ENCODE data around the gene QKI.

The QKI gene

DNA sequence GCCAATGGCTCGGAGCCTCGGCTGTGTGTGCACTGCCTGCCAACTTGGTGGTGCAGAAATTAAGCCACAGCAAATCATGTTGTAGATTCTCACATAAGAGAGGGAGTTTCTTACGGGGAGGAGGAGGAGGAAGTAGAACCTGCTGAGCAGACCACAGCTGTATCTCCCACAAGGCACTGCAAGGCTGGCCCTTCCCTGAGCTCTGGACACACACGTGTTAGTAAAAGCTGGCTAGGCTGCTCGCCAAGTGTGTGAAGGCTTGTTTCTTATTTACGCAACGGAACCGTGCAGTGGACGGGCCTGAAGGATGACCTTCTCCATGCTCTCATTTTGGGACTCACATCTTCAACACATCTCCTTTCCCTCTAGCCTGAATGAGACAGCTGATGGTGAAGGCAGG lies 15.7 kb upstream of the QKI start:
- no peaks in the 10 kb centered on the region for H3K36me3 ChIP-seq (ENCODE audit: control insufficient read depth, insufficient read depth, low read length)
- H3K27me3 ChIP-seq (replicated peaks; ENCODE audit: control insufficient read depth, insufficient read depth, low read length, poor library complexity, severe bottlenecking): no peaks in the 10 kb centered on the region
- H3K4me3 ChIP-seq (ENCODE audit: insufficient read depth, low read depth, low read length, poor library complexity, severe bottlenecking): no peak overlapping the region
- DNase-seq: no peak
- H3K9me3 ChIP-seq (ENCODE audit: control insufficient read depth, low read length): no peaks in the 10 kb centered on the region
- H3K27ac ChIP-seq (ENCODE audit: insufficient read depth, low read length, poor library complexity, severe bottlenecking): no peak overlapping the region
- H3K4me1 ChIP-seq (ENCODE audit: control insufficient read depth, insufficient read depth, low read length, poor library complexity, severe bottlenecking): no peaks in the 10 kb centered on the region

DNA sequence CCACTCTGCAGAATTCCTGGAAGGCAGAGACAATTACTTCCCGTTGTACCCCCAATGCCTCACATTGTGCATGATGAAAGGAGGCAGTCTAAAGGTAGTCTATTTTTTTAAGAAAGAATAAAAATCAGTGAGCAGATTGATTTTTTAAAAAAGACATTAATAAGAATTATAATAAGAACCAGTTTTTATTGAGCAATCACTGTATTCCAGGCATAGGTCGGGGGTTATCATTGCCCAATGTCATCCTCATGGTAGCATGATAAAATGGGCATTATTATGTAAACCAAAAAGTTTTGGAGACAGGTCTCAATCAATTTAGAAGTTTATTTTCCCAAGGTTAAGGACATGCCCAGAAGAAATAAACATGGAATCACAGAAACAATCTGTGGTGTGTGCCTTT lies 14.0 kb upstream of the QKI start:
- H3K4me1 ChIP-seq (ENCODE audit: control insufficient read depth, insufficient read depth, low read length, poor library complexity, severe bottlenecking): no peaks in the 10 kb centered on the region
- no peak for DNase-seq
- no peaks in the 10 kb centered on the region for H3K36me3 ChIP-seq (ENCODE audit: control insufficient read depth, insufficient read depth, low read length)
- no peak overlapping the region for H3K27ac ChIP-seq (ENCODE audit: insufficient read depth, low read length, poor library complexity, severe bottlenecking)
- no peaks in the 10 kb centered on the region for H3K9me3 ChIP-seq (ENCODE audit: control insufficient read depth, low read length)
- no peaks in the 10 kb centered on the region for H3K27me3 ChIP-seq (replicated peaks; ENCODE audit: control insufficient read depth, insufficient read depth, low read length, poor library complexity, severe bottlenecking)
- H3K4me3 ChIP-seq (ENCODE audit: insufficient read depth, low read depth, low read length, poor library complexity, severe bottlenecking): no peak overlapping the region

DNA sequence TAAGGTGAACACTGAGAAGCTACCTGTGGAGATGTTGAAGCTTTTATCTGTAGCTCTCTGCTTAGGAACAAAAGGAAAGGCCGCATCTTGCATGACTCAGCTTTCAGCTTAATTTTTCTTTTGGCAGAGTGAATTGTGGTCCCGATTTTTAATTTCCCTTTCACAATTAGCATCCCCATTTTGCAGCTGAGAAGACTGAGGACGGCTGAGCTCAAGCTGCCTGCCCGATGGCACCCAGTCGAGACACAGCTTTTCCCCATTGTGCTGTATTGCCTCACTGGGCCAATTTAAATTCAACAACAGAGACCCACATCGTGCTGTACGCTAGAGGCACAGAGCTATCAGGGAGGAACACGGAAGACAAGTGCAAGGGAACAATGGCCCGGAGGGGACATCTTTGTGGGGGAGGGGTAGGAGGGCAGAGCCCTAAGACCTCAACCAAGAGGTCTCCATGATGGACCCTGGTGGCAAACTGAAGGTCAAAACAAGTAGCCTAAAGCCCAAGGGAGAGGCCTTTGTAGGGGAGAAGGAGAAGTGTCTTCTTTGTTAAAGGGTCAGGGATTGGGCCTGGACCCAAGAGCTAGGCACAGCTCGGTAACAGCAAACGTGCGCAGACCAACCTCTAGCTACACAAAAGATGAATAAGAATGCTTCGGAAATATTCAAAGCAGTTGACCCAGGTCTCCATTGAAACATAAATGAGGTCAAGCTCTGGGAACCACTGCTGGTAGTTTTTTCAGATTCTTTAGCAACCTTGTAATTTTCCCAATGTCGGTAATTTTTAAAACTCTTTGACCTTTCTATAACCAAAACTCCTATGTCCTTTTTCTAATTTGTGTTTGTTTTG lies 13.3 kb upstream of the QKI start:
- Histone ChIP-seq H3K9me3 (ENCODE audit: control insufficient read depth, low read length) (no peaks in the 10 kb centered on the region), H3K27me3 (replicated peaks; ENCODE audit: control insufficient read depth, insufficient read depth, low read length, poor library complexity, severe bottlenecking) (no peaks in the 10 kb centered on the region), H3K4me3 (ENCODE audit: insufficient read depth, low read depth, low read length, poor library complexity, severe bottlenecking) (no peak overlapping the region), H3K36me3 (ENCODE audit: control insufficient read depth, insufficient read depth, low read length) (no peaks in the 10 kb centered on the region), H3K27ac (ENCODE audit: insufficient read depth, low read length, poor library complexity, severe bottlenecking) (no peak overlapping the region), H3K4me1 (ENCODE audit: control insufficient read depth, insufficient read depth, low read length, poor library complexity, severe bottlenecking) (no peaks in the 10 kb centered on the region)
- no peak for DNase-seq

DNA sequence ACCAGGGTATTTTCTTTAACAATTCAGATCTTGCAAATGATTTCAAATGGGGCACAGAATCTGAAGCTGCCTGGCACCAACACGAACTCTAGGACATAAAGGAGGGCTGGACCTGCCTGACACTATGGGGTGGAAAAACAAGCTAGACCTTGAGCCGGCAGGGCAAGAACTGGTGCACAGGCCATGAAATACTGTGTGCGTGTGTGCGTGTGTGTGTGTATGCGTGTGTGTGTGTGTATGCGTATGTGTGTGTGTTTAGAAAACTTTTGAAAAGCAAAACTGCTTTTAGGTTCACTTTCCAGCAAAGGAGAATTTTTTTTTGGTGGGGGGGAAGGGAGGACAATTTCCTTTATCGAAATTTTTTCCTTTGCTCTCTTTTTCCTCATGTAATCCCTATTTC lies 11.9 kb upstream of the QKI start:
- DNase-seq: no peak
- no peak overlapping the region for H3K4me3 ChIP-seq (ENCODE audit: insufficient read depth, low read depth, low read length, poor library complexity, severe bottlenecking)
- no peaks in the 10 kb centered on the region for H3K4me1 ChIP-seq (ENCODE audit: control insufficient read depth, insufficient read depth, low read length, poor library complexity, severe bottlenecking)
- no peak overlapping the region for H3K27ac ChIP-seq (ENCODE audit: insufficient read depth, low read length, poor library complexity, severe bottlenecking)
- no peaks in the 10 kb centered on the region for H3K27me3 ChIP-seq (replicated peaks; ENCODE audit: control insufficient read depth, insufficient read depth, low read length, poor library complexity, severe bottlenecking)
- no peaks in the 10 kb centered on the region for H3K36me3 ChIP-seq (ENCODE audit: control insufficient read depth, insufficient read depth, low read length)
- no peaks in the 10 kb centered on the region for H3K9me3 ChIP-seq (ENCODE audit: control insufficient read depth, low read length)

DNA sequence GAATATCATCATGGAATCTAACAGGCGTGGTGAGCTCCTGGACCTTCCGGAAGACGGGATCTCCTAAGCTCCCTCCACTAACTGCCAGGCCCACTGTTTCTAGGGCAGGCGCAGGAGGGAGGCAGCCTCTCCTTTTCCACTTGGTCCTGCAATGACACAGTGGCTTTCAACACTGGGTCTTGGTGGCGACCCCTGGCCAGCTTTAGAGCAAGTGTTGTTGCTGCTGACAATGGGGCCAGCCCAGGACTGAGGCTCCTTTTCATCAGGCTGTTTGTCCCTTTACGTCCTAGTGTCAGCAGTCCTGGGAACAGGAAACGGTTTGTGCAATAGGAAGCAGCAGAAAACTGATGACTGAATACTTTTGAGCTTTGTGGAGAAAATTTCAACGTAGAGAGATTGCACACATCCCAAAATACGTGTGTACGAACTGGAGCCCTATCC lies 9.7 kb upstream of the QKI start:
- Histone ChIP-seq H3K27ac (ENCODE audit: insufficient read depth, low read length, poor library complexity, severe bottlenecking) (no peak overlapping the region), H3K4me3 (ENCODE audit: insufficient read depth, low read depth, low read length, poor library complexity, severe bottlenecking) (no peak overlapping the region), H3K27me3 (replicated peaks; ENCODE audit: control insufficient read depth, insufficient read depth, low read length, poor library complexity, severe bottlenecking) (no peaks in the 10 kb centered on the region), H3K4me1 (ENCODE audit: control insufficient read depth, insufficient read depth, low read length, poor library complexity, severe bottlenecking) (no peaks in the 10 kb centered on the region), H3K36me3 (ENCODE audit: control insufficient read depth, insufficient read depth, low read length) (no peaks in the 10 kb centered on the region), H3K9me3 (ENCODE audit: control insufficient read depth, low read length) (no peaks in the 10 kb centered on the region)
- DNase-seq: no peak

DNA sequence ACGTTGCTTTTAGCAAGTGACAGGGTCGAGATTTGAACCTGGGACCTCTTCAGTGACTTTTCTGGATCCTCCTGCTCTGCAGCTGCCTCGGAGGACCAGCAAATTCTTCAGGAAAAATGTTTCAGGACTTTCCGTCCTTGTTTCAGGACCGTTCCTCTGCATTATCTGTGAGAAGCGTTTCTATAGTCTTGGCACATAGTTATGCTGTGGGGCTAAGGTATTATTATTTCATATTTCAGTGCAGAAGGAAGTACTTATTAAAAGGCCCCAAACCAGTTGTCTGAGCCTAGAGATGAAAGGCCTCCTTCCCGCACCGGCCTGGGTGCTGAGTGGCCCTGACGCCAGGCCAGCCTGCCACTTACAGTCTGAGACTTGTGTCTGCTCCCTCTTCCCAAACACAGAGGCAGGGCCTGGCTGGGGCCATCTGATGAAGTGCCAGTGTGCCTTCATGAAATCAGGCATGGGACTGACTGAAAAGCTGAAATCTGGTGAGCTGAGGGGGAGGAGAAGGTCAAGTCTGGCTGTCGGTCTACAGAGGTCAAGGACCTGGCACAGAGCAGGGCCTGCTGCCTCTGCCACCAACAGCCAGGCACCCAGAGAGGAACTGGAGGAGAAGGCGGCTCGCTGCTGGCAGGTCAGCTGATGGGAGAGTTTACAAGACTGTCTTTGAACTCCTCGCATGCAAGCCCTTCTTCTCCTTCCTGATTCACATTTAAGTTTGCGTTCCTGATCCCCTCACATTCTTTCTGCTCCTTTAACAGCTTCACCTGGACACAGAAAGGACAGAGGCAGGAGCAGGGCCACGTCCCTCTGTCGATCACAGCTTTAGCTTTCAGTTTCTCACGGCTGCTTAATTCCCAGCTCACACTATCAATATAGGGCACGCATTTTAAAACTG lies 8.9 kb upstream of the QKI start:
- Histone ChIP-seq H3K36me3 (ENCODE audit: control insufficient read depth, insufficient read depth, low read length) (no peaks in the 10 kb centered on the region), H3K4me3 (ENCODE audit: insufficient read depth, low read depth, low read length, poor library complexity, severe bottlenecking) (peak overlapping the region; percentile 41), H3K27ac (ENCODE audit: insufficient read depth, low read length, poor library complexity, severe bottlenecking) (no peak overlapping the region), H3K27me3 (replicated peaks; ENCODE audit: control insufficient read depth, insufficient read depth, low read length, poor library complexity, severe bottlenecking) (no peaks in the 10 kb centered on the region), H3K4me1 (ENCODE audit: control insufficient read depth, insufficient read depth, low read length, poor library complexity, severe bottlenecking) (no peaks in the 10 kb centered on the region), H3K9me3 (ENCODE audit: control insufficient read depth, low read length) (no peaks in the 10 kb centered on the region)
- no peak for DNase-seq

DNA sequence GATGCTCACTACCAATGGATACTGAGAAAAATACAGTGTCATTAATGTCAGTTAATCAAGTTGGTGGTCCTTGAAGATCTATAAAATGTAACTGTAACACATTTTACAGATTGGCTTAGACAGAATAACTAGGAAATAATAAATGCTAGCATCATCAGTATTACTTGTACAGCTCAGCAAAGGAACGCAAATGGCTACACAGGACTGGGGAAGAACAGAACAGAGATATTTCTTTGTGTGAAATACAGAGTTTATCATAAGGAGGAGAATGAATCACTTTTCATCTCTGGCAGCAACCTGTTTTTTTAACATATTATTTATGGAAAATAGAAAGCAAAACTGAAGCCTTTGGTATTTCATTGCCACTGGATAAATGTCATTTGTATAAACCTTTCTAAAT lies 8.2 kb upstream of the QKI start:
- Histone ChIP-seq H3K36me3 (ENCODE audit: control insufficient read depth, insufficient read depth, low read length) (no peaks in the 10 kb centered on the region), H3K4me3 (ENCODE audit: insufficient read depth, low read depth, low read length, poor library complexity, severe bottlenecking) (peak overlapping the region; percentile 41), H3K4me1 (ENCODE audit: control insufficient read depth, insufficient read depth, low read length, poor library complexity, severe bottlenecking) (no peaks in the 10 kb centered on the region), H3K27me3 (replicated peaks; ENCODE audit: control insufficient read depth, insufficient read depth, low read length, poor library complexity, severe bottlenecking) (no peaks in the 10 kb centered on the region), H3K27ac (ENCODE audit: insufficient read depth, low read length, poor library complexity, severe bottlenecking) (no peak overlapping the region), H3K9me3 (ENCODE audit: control insufficient read depth, low read length) (no peaks in the 10 kb centered on the region)
- no peak for DNase-seq

DNA sequence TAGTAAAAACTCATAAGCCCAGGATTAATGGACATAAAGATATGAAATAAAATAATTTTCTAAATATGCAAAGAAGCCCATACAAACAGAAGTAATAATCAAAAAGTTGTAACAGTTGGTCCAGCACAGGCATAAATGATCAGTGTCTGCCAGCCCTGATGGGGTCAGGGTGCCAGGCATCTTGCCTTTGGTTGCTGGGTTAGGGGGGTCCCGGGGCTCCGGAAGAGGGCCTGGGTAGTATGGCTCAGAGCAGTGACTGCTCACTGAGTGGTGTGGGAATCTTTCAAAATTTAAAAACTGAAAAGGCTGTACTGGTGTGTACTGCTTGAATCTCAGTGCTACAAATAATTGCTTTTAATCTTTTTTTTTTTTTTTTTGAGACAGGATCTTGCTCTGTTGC lies 7.7 kb upstream of the QKI start:
- Histone ChIP-seq H3K9me3 (ENCODE audit: control insufficient read depth, low read length) (no peaks in the 10 kb centered on the region), H3K4me3 (ENCODE audit: insufficient read depth, low read depth, low read length, poor library complexity, severe bottlenecking) (no peak overlapping the region), H3K4me1 (ENCODE audit: control insufficient read depth, insufficient read depth, low read length, poor library complexity, severe bottlenecking) (no peaks in the 10 kb centered on the region), H3K27me3 (replicated peaks; ENCODE audit: control insufficient read depth, insufficient read depth, low read length, poor library complexity, severe bottlenecking) (no peaks in the 10 kb centered on the region), H3K27ac (ENCODE audit: insufficient read depth, low read length, poor library complexity, severe bottlenecking) (no peak overlapping the region), H3K36me3 (ENCODE audit: control insufficient read depth, insufficient read depth, low read length) (no peaks in the 10 kb centered on the region)
- no peak for DNase-seq

DNA sequence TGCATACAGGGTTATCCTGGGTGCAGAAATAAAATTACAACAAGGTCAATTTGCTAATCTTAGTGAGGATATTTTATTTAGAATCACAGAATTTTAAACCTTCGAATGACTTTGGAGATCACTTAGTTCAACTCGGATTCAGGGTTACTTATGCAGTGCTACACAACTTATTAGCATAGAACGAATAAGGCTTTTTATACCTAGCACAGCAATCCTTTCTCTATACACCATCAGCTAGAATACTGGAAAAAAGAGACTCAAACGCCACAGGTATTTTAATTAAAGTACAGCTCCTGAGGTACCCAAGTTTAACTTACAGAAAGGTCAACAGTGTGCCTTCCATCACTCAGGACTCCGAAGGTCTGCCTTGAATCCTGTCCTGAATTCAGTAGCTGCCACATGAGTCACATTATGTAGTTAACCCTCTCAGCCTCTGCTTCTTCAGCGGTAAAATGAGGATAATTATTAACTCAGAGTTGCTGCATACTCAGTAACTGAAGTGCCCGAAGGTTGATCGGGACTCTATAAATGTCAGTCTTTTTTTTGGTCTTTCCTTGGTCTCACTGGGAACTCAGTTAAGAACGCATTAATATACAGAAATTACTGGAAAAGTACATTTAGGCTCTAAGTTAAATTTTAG lies 6.0 kb upstream of the QKI start:
- Histone ChIP-seq H3K4me1 (ENCODE audit: control insufficient read depth, insufficient read depth, low read length, poor library complexity, severe bottlenecking) (no peaks in the 10 kb centered on the region), H3K4me3 (ENCODE audit: insufficient read depth, low read depth, low read length, poor library complexity, severe bottlenecking) (no peak overlapping the region), H3K9me3 (ENCODE audit: control insufficient read depth, low read length) (no peaks in the 10 kb centered on the region), H3K36me3 (ENCODE audit: control insufficient read depth, insufficient read depth, low read length) (no peaks in the 10 kb centered on the region), H3K27me3 (replicated peaks; ENCODE audit: control insufficient read depth, insufficient read depth, low read length, poor library complexity, severe bottlenecking) (no peaks in the 10 kb centered on the region), H3K27ac (ENCODE audit: insufficient read depth, low read length, poor library complexity, severe bottlenecking) (no peak overlapping the region)
- DNase-seq: no peak

DNA sequence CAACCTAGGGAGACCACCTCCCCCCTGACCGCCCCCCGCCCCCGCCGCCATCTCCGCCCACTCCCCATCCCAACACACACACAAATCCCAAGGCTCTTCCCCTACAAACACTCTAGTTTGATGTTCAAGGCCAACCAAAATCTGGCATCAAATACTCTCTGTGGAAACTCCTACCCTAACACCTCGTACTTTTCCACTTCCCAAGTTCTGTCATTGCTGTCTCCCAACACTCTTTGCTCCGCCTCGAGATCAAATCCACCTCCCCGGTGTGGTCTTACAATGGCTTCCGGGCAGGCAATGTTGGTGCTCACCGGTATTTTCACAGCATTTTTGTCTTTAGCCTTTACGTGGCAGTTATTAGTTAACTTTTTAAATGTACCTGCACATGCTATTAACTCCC lies 4.8 kb upstream of the QKI start:
- no peak for DNase-seq
- no peak overlapping the region for H3K4me3 ChIP-seq (ENCODE audit: insufficient read depth, low read depth, low read length, poor library complexity, severe bottlenecking)
- no peak overlapping the region for H3K27ac ChIP-seq (ENCODE audit: insufficient read depth, low read length, poor library complexity, severe bottlenecking)
- no peaks in the 10 kb centered on the region for H3K9me3 ChIP-seq (ENCODE audit: control insufficient read depth, low read length)
- no peaks in the 10 kb centered on the region for H3K27me3 ChIP-seq (replicated peaks; ENCODE audit: control insufficient read depth, insufficient read depth, low read length, poor library complexity, severe bottlenecking)
- no peaks in the 10 kb centered on the region for H3K4me1 ChIP-seq (ENCODE audit: control insufficient read depth, insufficient read depth, low read length, poor library complexity, severe bottlenecking)
- H3K36me3 ChIP-seq (ENCODE audit: control insufficient read depth, insufficient read depth, low read length): no peaks in the 10 kb centered on the region
